ENCODE data around the gene CARD14. TPM values are rescaled to one million over a fixed set of nuclear protein-coding genes. Genes with fewer than 3 reads are reported as not detected.

CARD14 gene
- total RNA-seq, 1 donor from 2014 or later: 1.7 TPM

- DNase-seq (ENCODE audit: low read depth, low spot score): no peak
- Mint-ChIP-seq H3K4me3 (no peak overlapping the region), H3K27ac (ENCODE audit: unreplicated experiment) (no peak overlapping the region), H3K27me3 (ENCODE audit: low read depth) (no peaks in the 10 kb centered on the region), H3K4me1 (peaks cover 16% of the 10 kb centered on the region), H3K36me3 (ENCODE audit: low read depth) (no peaks in the 10 kb centered on the region), H3K9me3 (no peaks in the 10 kb centered on the region)
- no peak for TF ChIP-seq CTCF (conservative IDR thresholded peaks at IDR 0.05)
Observed at GRCh38 chr17:80185968-80186367, 16.1 kb downstream of the CARD14 start.

GRCh38 chr17:80187090-80187489, 17.3 kb downstream of the CARD14 start:
- Mint-ChIP-seq H3K36me3 (ENCODE audit: low read depth) (no peaks in the 10 kb centered on the region), H3K27ac (ENCODE audit: unreplicated experiment) (no peak overlapping the region), H3K27me3 (ENCODE audit: low read depth) (no peaks in the 10 kb centered on the region), H3K4me1 (peaks cover 25% of the 10 kb centered on the region), H3K4me3 (no peak overlapping the region), H3K9me3 (no peaks in the 10 kb centered on the region)
- no peak for DNase-seq (ENCODE audit: low read depth, low spot score)
- TF ChIP-seq CTCF (conservative IDR thresholded peaks at IDR 0.05): no peak

GRCh38 chr17:80187515-80187941, 17.7 kb downstream of the CARD14 start:
- Mint-ChIP-seq H3K4me3 (no peak overlapping the region), H3K27ac (ENCODE audit: unreplicated experiment) (no peak overlapping the region), H3K27me3 (ENCODE audit: low read depth) (no peaks in the 10 kb centered on the region), H3K4me1 (peaks cover 30% of the 10 kb centered on the region), H3K36me3 (ENCODE audit: low read depth) (no peaks in the 10 kb centered on the region), H3K9me3 (no peaks in the 10 kb centered on the region)
- no peak for DNase-seq (ENCODE audit: low read depth, low spot score)
- TF ChIP-seq CTCF (conservative IDR thresholded peaks at IDR 0.05): no peak

GRCh38 chr17:80189611-80190010, 19.8 kb downstream of the CARD14 start:
- Mint-ChIP-seq H3K27ac (ENCODE audit: unreplicated experiment) (peak overlapping the region; percentile 62), H3K4me3 (no peak overlapping the region), H3K4me1 (peaks cover 33% of the 10 kb centered on the region), H3K27me3 (ENCODE audit: low read depth) (no peaks in the 10 kb centered on the region), H3K9me3 (no peaks in the 10 kb centered on the region), H3K36me3 (ENCODE audit: low read depth) (no peaks in the 10 kb centered on the region)
- TF ChIP-seq CTCF (conservative IDR thresholded peaks at IDR 0.05): no peak
- DNase-seq (ENCODE audit: low read depth, low spot score): no peak

- no peak for TF ChIP-seq CTCF (conservative IDR thresholded peaks at IDR 0.05)
- peaks cover 30% of the 10 kb centered on the region for H3K4me1 Mint-ChIP-seq
- no peak overlapping the region for H3K4me3 Mint-ChIP-seq
- no peak for DNase-seq (ENCODE audit: low read depth, low spot score)
- H3K9me3 Mint-ChIP-seq: no peaks in the 10 kb centered on the region
- no peak overlapping the region for H3K27ac Mint-ChIP-seq (ENCODE audit: unreplicated experiment)
- H3K36me3 Mint-ChIP-seq (ENCODE audit: low read depth): no peaks in the 10 kb centered on the region
- no peaks in the 10 kb centered on the region for H3K27me3 Mint-ChIP-seq (ENCODE audit: low read depth)
Observed at GRCh38 chr17:80190716-80191115, 20.9 kb downstream of the CARD14 start.

GRCh38 chr17:80191192-80191591, 21.4 kb downstream of the CARD14 start:
- no peak for TF ChIP-seq CTCF (conservative IDR thresholded peaks at IDR 0.05)
- H3K4me1 Mint-ChIP-seq: peaks cover 33% of the 10 kb centered on the region
- DNase-seq (ENCODE audit: low read depth, low spot score): no peak

More at GRCh38 chr17:80191192-80191591, 21.4 kb downstream of the CARD14 start:
- Mint-ChIP-seq H3K4me3 (no peak overlapping the region), H3K27ac (ENCODE audit: unreplicated experiment) (no peak overlapping the region), H3K27me3 (ENCODE audit: low read depth) (no peaks in the 10 kb centered on the region), H3K36me3 (ENCODE audit: low read depth) (no peaks in the 10 kb centered on the region), H3K9me3 (no peaks in the 10 kb centered on the region)
